ENCODE data around the gene OR11H6. TPM values are rescaled to one million over a fixed set of nuclear protein-coding genes. Genes with fewer than 3 reads are reported as not detected.

The OR11H6 gene
- polyA plus RNA-seq, 1 donor (not counting 4 experiments of a cell fraction or from before 2014, with no cell fraction given), result not detected

DNA sequence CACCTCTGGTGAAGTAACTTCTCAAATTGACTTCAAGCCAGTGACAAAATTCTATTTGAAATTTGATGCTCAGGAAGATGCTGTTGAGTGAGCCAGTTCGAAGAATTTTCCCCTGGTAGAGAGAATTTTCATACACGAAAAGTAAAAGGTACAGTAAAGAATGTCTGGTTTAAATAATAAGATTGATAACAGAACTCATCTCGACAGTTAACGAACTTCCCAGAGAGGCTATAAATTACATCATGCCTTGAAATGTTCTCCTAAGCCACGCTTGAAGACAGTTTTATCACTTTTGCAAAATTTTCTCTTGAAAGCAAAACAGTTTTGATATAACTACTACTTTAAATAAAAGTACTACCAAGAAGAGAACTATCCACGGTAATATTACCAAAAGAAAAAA is 47.2 kb upstream of the OR11H6 start:
- H3K9ac ChIP-seq (ENCODE audit: control insufficient read depth, extremely low read depth, insufficient read depth, low read length), result no peak overlapping the region
- H3K27ac ChIP-seq (ENCODE audit: control insufficient read depth, insufficient read depth, low read length), result no peak overlapping the region
- FAIRE-seq (no peak), DNase-seq (ENCODE audit: low read depth, low spot score) (no peak)
- TF ChIP-seq EZH2 (IDR thresholded peaks at IDR 0.05; ENCODE audit: low read length), result no peak
- TF ChIP-seq, protein P1, sequence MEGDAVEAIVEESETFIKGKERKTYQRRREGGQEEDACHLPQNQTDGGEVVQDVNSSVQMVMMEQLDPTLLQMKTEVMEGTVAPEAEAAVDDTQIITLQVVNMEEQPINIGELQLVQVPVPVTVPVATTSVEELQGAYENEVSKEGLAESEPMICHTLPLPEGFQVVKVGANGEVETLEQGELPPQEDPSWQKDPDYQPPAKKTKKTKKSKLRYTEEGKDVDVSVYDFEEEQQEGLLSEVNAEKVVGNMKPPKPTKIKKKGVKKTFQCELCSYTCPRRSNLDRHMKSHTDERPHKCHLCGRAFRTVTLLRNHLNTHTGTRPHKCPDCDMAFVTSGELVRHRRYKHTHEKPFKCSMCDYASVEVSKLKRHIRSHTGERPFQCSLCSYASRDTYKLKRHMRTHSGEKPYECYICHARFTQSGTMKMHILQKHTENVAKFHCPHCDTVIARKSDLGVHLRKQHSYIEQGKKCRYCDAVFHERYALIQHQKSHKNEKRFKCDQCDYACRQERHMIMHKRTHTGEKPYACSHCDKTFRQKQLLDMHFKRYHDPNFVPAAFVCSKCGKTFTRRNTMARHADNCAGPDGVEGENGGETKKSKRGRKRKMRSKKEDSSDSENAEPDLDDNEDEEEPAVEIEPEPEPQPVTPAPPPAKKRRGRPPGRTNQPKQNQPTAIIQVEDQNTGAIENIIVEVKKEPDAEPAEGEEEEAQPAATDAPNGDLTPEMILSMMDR (optimal IDR thresholded peaks at IDR 0.05 in 1 of 3, IDR thresholded peaks at IDR 0.05 in 1 of 3, conservative IDR thresholded peaks at IDR 0.05 in 1 of 3; ENCODE audit: extremely low read depth in 1 of 3, insufficient read depth in 2 of 3, low read length in 3 of 3), result no peak
- H3K36me3 ChIP-seq (ENCODE audit: control insufficient read depth in 2 of 2, extremely low read depth in 1 of 2, insufficient read depth in 2 of 2, low read length in 2 of 2), result no peaks in the 10 kb centered on the region
- H2AFZ ChIP-seq (ENCODE audit: control insufficient read depth, low read length), result no peak overlapping the region
- no peaks in the 10 kb centered on the region for H3K9me3 ChIP-seq (ENCODE audit: control insufficient read depth, low read depth, low read length)
- no peaks in the 10 kb centered on the region for H3K79me2 ChIP-seq (ENCODE audit: control insufficient read depth, insufficient read depth, low read length)
- H3K4me1 ChIP-seq (ENCODE audit: control insufficient read depth, extremely low read depth, insufficient read depth, low read length), result no peaks in the 10 kb centered on the region
- no peaks in the 10 kb centered on the region for H3K27me3 ChIP-seq (ENCODE audit: control insufficient read depth, extremely low read depth, insufficient read depth, low read length)
- no peaks in the 10 kb centered on the region for H4K20me1 ChIP-seq (ENCODE audit: control insufficient read depth, extremely low read depth, insufficient read depth, low read length)
- H3K9me1 ChIP-seq (ENCODE audit: control insufficient read depth, extremely low read depth, insufficient read depth, low read length), result no peaks in the 10 kb centered on the region
- H3K4me2 ChIP-seq (ENCODE audit: control insufficient read depth, extremely low read depth, insufficient read depth, low read depth, low read length), result no peak overlapping the region
- no peak overlapping the region for H3K4me3 ChIP-seq (ENCODE audit: control insufficient read depth in 2 of 3, extremely low read depth in 1 of 3, insufficient read depth in 2 of 3, low read depth in 1 of 3, low read length in 3 of 3)
- dilution Hi-C loops (cut with MboI; ENCODE audit: extremely low pct_ligation_motif_present, low sequenced_read_pairs), result no loop called here

DNA sequence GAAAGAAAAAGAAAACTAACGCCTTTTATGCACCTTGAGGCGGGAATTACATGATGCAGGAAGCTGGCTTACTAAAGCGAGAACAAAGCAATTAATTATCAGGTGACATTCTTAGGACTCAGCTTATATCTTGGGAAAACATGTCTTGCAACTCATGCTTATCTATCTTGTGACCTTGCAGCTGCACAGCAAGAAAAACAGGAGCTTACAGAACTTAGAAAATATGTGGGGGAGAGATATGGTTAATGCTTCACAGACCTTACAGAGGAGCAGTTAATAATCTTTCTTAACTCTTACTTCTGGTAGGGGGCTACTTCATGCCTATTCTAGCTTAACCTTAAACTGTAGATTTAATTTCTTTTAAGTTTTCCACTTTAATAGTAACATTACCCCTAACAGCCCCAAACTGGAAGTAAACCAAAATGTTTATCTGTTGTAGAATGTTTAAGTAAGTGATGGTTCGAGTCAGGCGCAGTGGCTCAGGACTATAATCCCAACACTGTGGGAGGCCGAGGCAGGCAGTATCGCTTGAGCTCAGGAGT is 46.0 kb upstream of the OR11H6 start:
- H3K9me3 ChIP-seq (ENCODE audit: control insufficient read depth, low read depth, low read length), result no peaks in the 10 kb centered on the region
- H2AFZ ChIP-seq (ENCODE audit: control insufficient read depth, low read length), result no peak overlapping the region
- no peaks in the 10 kb centered on the region for H3K9me1 ChIP-seq (ENCODE audit: control insufficient read depth, extremely low read depth, insufficient read depth, low read length)
- TF ChIP-seq EZH2 (IDR thresholded peaks at IDR 0.05; ENCODE audit: low read length), result no peak
- TF ChIP-seq, protein P1 (optimal IDR thresholded peaks at IDR 0.05 in 1 of 3, IDR thresholded peaks at IDR 0.05 in 1 of 3, conservative IDR thresholded peaks at IDR 0.05 in 1 of 3; ENCODE audit: extremely low read depth in 1 of 3, insufficient read depth in 2 of 3, low read length in 3 of 3), result no peak
- no peaks in the 10 kb centered on the region for H3K4me1 ChIP-seq (ENCODE audit: control insufficient read depth, extremely low read depth, insufficient read depth, low read length)
- FAIRE-seq (no peak), DNase-seq (ENCODE audit: low read depth, low spot score) (no peak)
- no peak overlapping the region for H3K9ac ChIP-seq (ENCODE audit: control insufficient read depth, extremely low read depth, insufficient read depth, low read length)
- H3K79me2 ChIP-seq (ENCODE audit: control insufficient read depth, insufficient read depth, low read length), result no peaks in the 10 kb centered on the region
- no peak overlapping the region for H3K27ac ChIP-seq (ENCODE audit: control insufficient read depth, insufficient read depth, low read length)
- no peaks in the 10 kb centered on the region for H3K36me3 ChIP-seq (ENCODE audit: control insufficient read depth in 2 of 2, extremely low read depth in 1 of 2, insufficient read depth in 2 of 2, low read length in 2 of 2)
- no peak overlapping the region for H3K4me2 ChIP-seq (ENCODE audit: control insufficient read depth, extremely low read depth, insufficient read depth, low read depth, low read length)
- H3K4me3 ChIP-seq (ENCODE audit: control insufficient read depth in 2 of 3, extremely low read depth in 1 of 3, insufficient read depth in 2 of 3, low read depth in 1 of 3, low read length in 3 of 3), result no peak overlapping the region
- H3K27me3 ChIP-seq (ENCODE audit: control insufficient read depth, extremely low read depth, insufficient read depth, low read length), result no peaks in the 10 kb centered on the region
- H4K20me1 ChIP-seq (ENCODE audit: control insufficient read depth, extremely low read depth, insufficient read depth, low read length), result no peaks in the 10 kb centered on the region
- dilution Hi-C loops (cut with MboI; ENCODE audit: extremely low pct_ligation_motif_present, low sequenced_read_pairs), result no loop called here
